ENCODE results near the gene TAS1R1. TPM values are rescaled to one million over a fixed set of nuclear protein-coding genes. Genes with fewer than 3 reads are reported as not detected.
A peak's percentile ranks its signal among the peaks of the same experiment; 100 is the strongest.

TAS1R1 gene
- total and polyA plus RNA-seq, 9 of the 15 experiments (the other 6 are each of a cell fraction or from before 2014, with no cell fraction given), result 0.06 TPM; not detected in 8

- TF ChIP-seq TGIF2 (CRISPR knock-in tag; IDR thresholded peaks at IDR 0.05) (no peak; the same call in 1 of the 2 replicates), HMG20B (CRISPR knock-in tag; IDR thresholded peaks at IDR 0.05) (no peak), ZNF592 (IDR thresholded peaks at IDR 0.05) (peak; percentile 22), KDM2B (CRISPR knock-in tag; IDR thresholded peaks at IDR 0.05) (peak; percentile 92), POLR2B (IDR thresholded peaks at IDR 0.05; ENCODE audit: low read depth, partially characterized antibody) (peak; percentile 36), GMEB1 (CRISPR knock-in tag; IDR thresholded peaks at IDR 0.05) (peak; percentile 86), SAP30 (IDR thresholded peaks at IDR 0.05; ENCODE audit: borderline replicate concordance, insufficient read depth, low read depth, low read length, poor library complexity, severe bottlenecking) (no peak), FUS (optimal IDR thresholded peaks at IDR 0.05; ENCODE audit: low read depth, low read length) (peak; percentile 12), TSHZ1 (CRISPR knock-in tag; IDR thresholded peaks at IDR 0.05) (no peak), ZNF778 (CRISPR knock-in tag; IDR thresholded peaks at IDR 0.05) (no peak), MBD2 (IDR thresholded peaks at IDR 0.05; ENCODE audit: borderline replicate concordance, low read depth) (peak; percentile 47)
Observed at GRCh38 chr1:6602669-6603237, 47.6 kb downstream of the TAS1R1 start, which contains the start of gene KLHL21 (continued).
